ENCODE measurements around the gene LRP5.

LRP5 gene

GRCh38 chr11:68488623-68489022, 176.2 kb downstream of the LRP5 start:
- no peak for TF ChIP-seq CTCF (IDR thresholded peaks at IDR 0.05)
- H3K4me1 ChIP-seq (ENCODE audit: control insufficient read depth in 1 of 2, insufficient read depth in 1 of 2, low read depth in 1 of 2, low read length in 1 of 2), result no peaks in the 10 kb centered on the region
- no peaks in the 10 kb centered on the region for H3K27me3 ChIP-seq
- H3K27ac ChIP-seq, result no peak overlapping the region
- no peak overlapping the region for H3K4me3 ChIP-seq (ENCODE audit: low read depth in 1 of 2, low read length in 1 of 2)
- no peaks in the 10 kb centered on the region for H3K36me3 ChIP-seq
- H3K9me3 ChIP-seq, result no peaks in the 10 kb centered on the region

- Histone ChIP-seq H3K4me3 (ENCODE audit: low read depth in 1 of 2, low read length in 1 of 2) (no peak overlapping the region), H3K36me3 (no peaks in the 10 kb centered on the region), H3K4me1 (ENCODE audit: control insufficient read depth in 1 of 2, insufficient read depth in 1 of 2, low read depth in 1 of 2, low read length in 1 of 2) (peaks cover 16 to 29% of the 10 kb centered on the region in 2 experiments), H3K27me3 (no peaks in the 10 kb centered on the region), H3K27ac (peak overlapping the region; percentile 21), H3K9me3 (no peaks in the 10 kb centered on the region)
- no peak for TF ChIP-seq CTCF (IDR thresholded peaks at IDR 0.05)
Measured at GRCh38 chr11:68495220-68495729, 182.9 kb downstream of the LRP5 start.

- H3K9me3 ChIP-seq, result no peaks in the 10 kb centered on the region
- no peak overlapping the region for H3K4me3 ChIP-seq (ENCODE audit: low read depth in 1 of 2, low read length in 1 of 2)
- H3K27me3 ChIP-seq, result no peaks in the 10 kb centered on the region
- H3K36me3 ChIP-seq, result no peaks in the 10 kb centered on the region
- H3K27ac ChIP-seq, result peak overlapping the region; percentile 21
- peaks cover 16 to 29% of the 10 kb centered on the region in 2 experiments for H3K4me1 ChIP-seq (ENCODE audit: control insufficient read depth in 1 of 2, insufficient read depth in 1 of 2, low read depth in 1 of 2, low read length in 1 of 2)
- no peak for TF ChIP-seq CTCF (IDR thresholded peaks at IDR 0.05)
Measured at GRCh38 chr11:68495872-68496271, 183.5 kb downstream of the LRP5 start.

- no peaks in the 10 kb centered on the region for H3K9me3 ChIP-seq
- no peak for TF ChIP-seq CTCF (IDR thresholded peaks at IDR 0.05)
- H3K27ac ChIP-seq, result no peak overlapping the region
- H3K27me3 ChIP-seq, result no peaks in the 10 kb centered on the region
- H3K36me3 ChIP-seq, result no peaks in the 10 kb centered on the region
- H3K4me1 ChIP-seq (ENCODE audit: control insufficient read depth in 1 of 2, insufficient read depth in 1 of 2, low read depth in 1 of 2, low read length in 1 of 2), result peaks cover 16 to 29% of the 10 kb centered on the region in 2 experiments
- H3K4me3 ChIP-seq (ENCODE audit: low read depth in 1 of 2, low read length in 1 of 2), result no peak overlapping the region
Measured at GRCh38 chr11:68497761-68498160, 185.4 kb downstream of the LRP5 start.

GRCh38 chr11:68498321-68498720, 185.9 kb downstream of the LRP5 start:
- Histone ChIP-seq H3K4me1 (ENCODE audit: control insufficient read depth in 1 of 2, insufficient read depth in 1 of 2, low read depth in 1 of 2, low read length in 1 of 2) (peaks cover 16 to 33% of the 10 kb centered on the region in 2 experiments), H3K4me3 (ENCODE audit: low read depth in 1 of 2, low read length in 1 of 2) (no peak overlapping the region), H3K9me3 (no peaks in the 10 kb centered on the region), H3K27me3 (no peaks in the 10 kb centered on the region), H3K36me3 (no peaks in the 10 kb centered on the region), H3K27ac (no peak overlapping the region)
- no peak for TF ChIP-seq CTCF (IDR thresholded peaks at IDR 0.05)
